Breast epithelium (tissue), 4 donors: ENCODE measurements around the gene RRAS2. TPM values are rescaled to one million over a fixed set of nuclear protein-coding genes. Genes with fewer than 3 reads are reported as not detected.

Experiments used
- DNase-seq, 2 donors: peaks; one replicate each; pipeline ENCODE4 v3.0.0-alpha.2; 2019; ENCODE audit warnings: low spot score in 2 of 2
- H3K27ac ChIP-seq, 2 donors: fragments of 200-600 bp; sonication (generic) in 1 of 2; one replicate each; pipeline ENCODE4 v1.5.1; 2016 to 2019; ENCODE audit warnings: mild to moderate bottlenecking in 1 of 2
- H3K27me3 ChIP-seq, 2 donors: fragments of 200-600 bp; sonication (generic) in 1 of 2; one replicate each; pipeline versions ENCODE4 v1.5.1 to v1.6.0; 2017 to 2019; ENCODE audit warnings: control low read depth in 1 of 2, mild to moderate bottlenecking in 1 of 2
- H3K36me3 ChIP-seq: fragments of 200-600 bp; one replicate; pipeline ENCODE4 v1.5.1; 2019
- H3K4me1 ChIP-seq, 2 donors: fragments of 200-600 bp; sonication (generic); one replicate each; pipeline ENCODE4 v1.5.1; 2016 to 2019; ENCODE audit warnings: control low read depth in 1 of 2
- H3K4me3 ChIP-seq, 3 donors: fragments of 200-600 bp; sonication (generic); 1 replicate in 2 of 3; 2 replicates in 1 of 3; pipeline ENCODE4 v1.5.1; 2016 to 2019; ENCODE audit warnings: mild to moderate bottlenecking in 3 of 3, moderate library complexity in 2 of 3
- H3K9me3 ChIP-seq, 2 donors: fragments of 200-600 bp; sonication (generic) in 1 of 2; one replicate each; pipeline ENCODE4 v1.5.1; 2016 to 2019; ENCODE audit warnings: control low read depth in 1 of 2
- CTCF ChIP-seq, 3 donors: fragments of 450-650 bp; IDR thresholded peaks; one replicate each; pipeline ENCODE4 v1.5.1; 2016 to 2017; ENCODE audit warnings: antibody characterized with exemption in 3 of 3, mild to moderate bottlenecking in 3 of 3, moderate library complexity in 3 of 3
- POLR2A ChIP-seq: fragments of 450-650 bp; IDR thresholded peaks from one replicate; pipeline ENCODE4 v1.6.1; 2016; ENCODE audit warnings: antibody characterized with exemption, mild to moderate bottlenecking, moderate library complexity
- POLR2AphosphoS5 ChIP-seq, 3 donors: sonication (generic); formaldehyde crosslinking; IDR thresholded peaks; one replicate each; pipeline ENCODE4 v1.6.1; 2017; ENCODE audit warnings: antibody characterized with exemption in 3 of 3
- intact Hi-C: fragments of 100-400 bp; cut with DNase I; formaldehyde crosslinking; loops from one replicate; pipeline ENCODE4 v1.15.1; 2023; ENCODE audit warnings: low total_unique reads
- total RNA-seq, 3 donors: library from RNA; depleted of rRNA; stranded (reverse); fragments of >200 nt; gene quantifications; one replicate each; pipeline ENCODE4 v1.1.0, GENCODE V29; 2016

RRAS2 gene
- total RNA-seq, 3 donors from 2014 or later = 37.4 to 58.1 (median 46.4) TPM

- intact Hi-C loops = loop anchor here (10.0 kb wide), 2 partner anchors 278 to 468 kb away; partner anchors contain the start of gene SPON1
- no peaks in the 10 kb centered on the region for H3K27me3 ChIP-seq
- TF ChIP-seq CTCF (IDR thresholded peaks at IDR 0.05) (no peak), POLR2A (no peak), POLR2AphosphoS5 (IDR thresholded peaks at IDR 0.05) (no peak)
- no peaks in the 10 kb centered on the region for H3K9me3 ChIP-seq
- H3K27ac ChIP-seq = no peak overlapping the region
- no peaks in the 10 kb centered on the region for H3K36me3 ChIP-seq
- no peak for DNase-seq
- no peak overlapping the region for H3K4me3 ChIP-seq
- no peaks in the 10 kb centered on the region for H3K4me1 ChIP-seq
Measured at GRCh38 chr11:14242733-14243132, 116.2 kb downstream of the RRAS2 start.

- no peaks in the 10 kb centered on the region for H3K27me3 ChIP-seq
- no peak for TF ChIP-seq POLR2AphosphoS5 (IDR thresholded peaks at IDR 0.05)
- TF ChIP-seq POLR2A = no peak
- TF ChIP-seq CTCF (IDR thresholded peaks at IDR 0.05) = no peak
- no peaks in the 10 kb centered on the region for H3K36me3 ChIP-seq
- H3K4me3 ChIP-seq = no peak overlapping the region
- H3K4me1 ChIP-seq = no peaks in the 10 kb centered on the region
- intact Hi-C loops = loop anchor here (10.0 kb wide), 2 partner anchors 277 to 467 kb away; partner anchors contain the start of gene SPON1
- no peak for DNase-seq
- no peak overlapping the region for H3K27ac ChIP-seq
- H3K9me3 ChIP-seq = no peaks in the 10 kb centered on the region
Measured at GRCh38 chr11:14242187-14242586, 116.8 kb downstream of the RRAS2 start.

GRCh38 chr11:14240951-14241350 lies 118.0 kb downstream of the RRAS2 start:
- H3K4me1 ChIP-seq = no peaks in the 10 kb centered on the region
- no peaks in the 10 kb centered on the region for H3K9me3 ChIP-seq
- H3K36me3 ChIP-seq = no peaks in the 10 kb centered on the region
- H3K4me3 ChIP-seq = no peak overlapping the region
- intact Hi-C loops = loop anchor here (10.0 kb wide), 2 partner anchors 276 to 466 kb away; partner anchors contain the start of gene SPON1
- no peak overlapping the region for H3K27ac ChIP-seq
- DNase-seq = no peak
- TF ChIP-seq CTCF (IDR thresholded peaks at IDR 0.05) (no peak), POLR2A (no peak), POLR2AphosphoS5 (IDR thresholded peaks at IDR 0.05) (no peak)
- H3K27me3 ChIP-seq = no peaks in the 10 kb centered on the region

- intact Hi-C loops = loop anchor here (10.0 kb wide), 2 partner anchors 275 to 465 kb away; partner anchors contain the start of gene SPON1
- TF ChIP-seq POLR2AphosphoS5 (IDR thresholded peaks at IDR 0.05) (no peak), CTCF (IDR thresholded peaks at IDR 0.05) (no peak), POLR2A (no peak)
- Histone ChIP-seq H3K4me1 (no peaks in the 10 kb centered on the region), H3K27ac (no peak overlapping the region), H3K4me3 (no peak overlapping the region), H3K9me3 (no peaks in the 10 kb centered on the region), H3K27me3 (no peaks in the 10 kb centered on the region), H3K36me3 (no peaks in the 10 kb centered on the region)
- DNase-seq = no peak
Measured at GRCh38 chr11:14240221-14240620, 118.8 kb downstream of the RRAS2 start.

GRCh38 chr11:14237444-14237961 lies 121.5 kb downstream of the RRAS2 start:
- no peak overlapping the region for H3K27ac ChIP-seq
- no peaks in the 10 kb centered on the region for H3K9me3 ChIP-seq
- H3K36me3 ChIP-seq = no peaks in the 10 kb centered on the region
- H3K4me1 ChIP-seq = no peaks in the 10 kb centered on the region
- intact Hi-C loops = no loop called here
- no peaks in the 10 kb centered on the region for H3K27me3 ChIP-seq
- no peak for DNase-seq
- H3K4me3 ChIP-seq = no peak overlapping the region
- TF ChIP-seq CTCF (IDR thresholded peaks at IDR 0.05) (no peak), POLR2A (no peak), POLR2AphosphoS5 (IDR thresholded peaks at IDR 0.05) (no peak)
